ENCODE measurements around the gene NF2.

DNA sequence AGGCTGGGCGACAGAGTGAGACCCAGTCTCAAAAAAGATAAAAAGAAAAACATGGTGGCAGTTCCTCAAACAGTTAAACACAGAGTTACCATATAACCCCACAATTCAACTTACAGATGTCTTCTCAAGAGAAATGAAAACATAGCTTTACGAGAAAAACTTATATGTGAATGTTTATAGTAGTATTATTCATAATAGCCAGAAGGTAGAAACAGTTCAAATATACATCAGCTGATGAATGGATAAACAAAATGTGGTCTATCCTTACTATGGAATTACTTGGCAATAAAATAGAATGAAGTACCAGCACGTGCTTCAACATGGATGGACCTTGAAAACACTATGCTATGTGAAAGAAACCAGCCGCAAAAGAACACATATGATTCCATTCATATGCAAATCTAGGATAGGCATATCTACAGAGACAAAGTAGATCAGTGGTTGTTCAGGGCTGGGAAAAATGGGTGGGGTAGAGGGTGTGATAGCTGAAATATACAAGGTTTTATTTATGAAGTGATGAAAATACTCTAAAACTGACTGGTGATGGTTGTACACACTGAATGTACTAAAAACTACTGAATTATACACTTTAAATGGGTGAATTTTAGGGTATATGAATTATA, 12.4 kb downstream of the NF2 start:
- TF ChIP-seq GATA2 (IDR thresholded peaks at IDR 0.05; ENCODE audit: low read depth, low read length) (no peak), GATA3 (IDR thresholded peaks at IDR 0.05; ENCODE audit: low read depth, low read length) (no peak)
